Measurements from ENCODE around the gene PHAF1. TPM values are rescaled to one million over a fixed set of nuclear protein-coding genes. Genes with fewer than 3 reads are reported as not detected.

PHAF1 gene
- total and polyA plus RNA-seq, 2 of the 13 experiments (the other 11 are each of a cell fraction or from before 2014, with no cell fraction given) = 48.3 to 174 TPM

DNA sequence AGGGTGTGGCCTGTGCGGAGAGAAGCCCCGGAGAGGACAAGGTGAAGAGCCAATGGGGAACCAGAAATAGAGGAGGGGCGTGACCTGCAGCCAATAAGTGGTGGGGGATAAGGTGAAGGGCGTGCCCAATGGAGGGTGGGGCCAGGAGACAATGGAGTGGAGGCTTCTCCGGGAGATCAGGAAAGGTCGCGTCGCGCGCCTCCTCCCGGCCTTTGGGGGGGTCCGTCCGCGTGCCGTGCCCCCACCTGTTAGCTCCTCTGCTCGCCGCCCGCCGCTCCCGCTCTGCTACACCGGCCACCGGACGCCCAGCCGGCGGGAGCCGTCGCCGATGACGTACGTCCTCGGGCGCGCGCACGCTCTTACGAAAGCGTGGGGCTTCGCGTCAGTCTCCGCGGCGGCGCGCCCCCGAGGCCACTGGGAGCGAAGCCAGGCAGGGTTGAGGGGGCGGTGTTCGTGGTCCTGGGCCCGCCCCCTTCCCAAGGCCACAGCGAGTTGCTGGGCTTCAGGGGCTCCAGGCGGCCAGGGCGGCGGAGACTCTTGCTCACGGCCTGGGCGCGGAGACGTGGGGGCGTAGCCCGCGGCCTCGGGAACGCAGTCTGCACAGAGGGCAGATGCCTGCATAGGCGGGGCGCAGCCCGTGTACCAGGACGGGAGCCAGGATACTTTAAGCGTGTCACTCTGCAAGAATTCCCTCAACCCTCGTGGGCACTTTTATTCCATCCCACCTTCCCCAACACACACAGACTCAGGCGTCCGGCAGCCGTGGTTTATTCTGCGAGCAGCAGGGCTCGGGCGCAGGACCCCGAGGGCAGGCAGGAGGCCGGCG, 74.1 kb downstream of the PHAF1 start, which contains the start of gene MATCAP1 (continued):
- TF ChIP-seq TBX3 (IDR thresholded peaks at IDR 0.05; ENCODE audit: borderline replicate concordance) (no peak), POLR2AphosphoS5 (IDR thresholded peaks at IDR 0.05; ENCODE audit: low read depth, low read length) (peak; percentile 34; the same call in 1 of the 2 replicates), ELF1 (CRISPR knock-in tag; IDR thresholded peaks at IDR 0.05) (peak; percentile 29), SMAD1 (CRISPR knock-in tag; IDR thresholded peaks at IDR 0.05; ENCODE audit: borderline replicate concordance, low read depth) (peak; percentile 19; the same call in 1 of the 2 replicates), ZFYVE20 (CRISPR knock-in tag; IDR thresholded peaks at IDR 0.05; ENCODE audit: borderline replicate concordance, low read depth) (no peak), ZFAT (CRISPR knock-in tag; conservative IDR thresholded peaks at IDR 0.05) (no peak), ZMAT3 (CRISPR knock-in tag; conservative IDR thresholded peaks at IDR 0.05) (no peak; the same call in 1 of the 2 replicates), REXO4 (CRISPR knock-in tag; IDR thresholded peaks at IDR 0.05; ENCODE audit: borderline replicate concordance) (peak; percentile 32; the same call in 1 of the 2 replicates), EZH2 (conservative IDR thresholded peaks at IDR 0.05; ENCODE audit: low read depth, low read length) (no peak), POLR2G (IDR thresholded peaks at IDR 0.05; ENCODE audit: low read depth, low read length) (peak; percentile 79), ZNF460 (CRISPR knock-in tag; IDR thresholded peaks at IDR 0.05; ENCODE audit: borderline replicate concordance) (no peak; the same call in 1 of the 2 replicates), HOXA3 (CRISPR knock-in tag; IDR thresholded peaks at IDR 0.05) (peak; percentile 99), ZNF563 (CRISPR knock-in tag; IDR thresholded peaks at IDR 0.05) (peak; percentile 62; the same call in 1 of the 2 replicates), ZNF605 (CRISPR knock-in tag; IDR thresholded peaks at IDR 0.05) (peak; percentile 88), TRIM24 (CRISPR knock-in tag; IDR thresholded peaks at IDR 0.05) (no peak), SKI (IDR thresholded peaks at IDR 0.05; ENCODE audit: partially characterized antibody) (peak; percentile 46), BCL6 (CRISPR knock-in tag; IDR thresholded peaks at IDR 0.05) (peak; percentile 63), ZNF333 (CRISPR knock-in tag; IDR thresholded peaks at IDR 0.05; ENCODE audit: borderline replicate concordance) (no peak; the same call in 1 of the 2 replicates), ZNF207 (IDR thresholded peaks at IDR 0.05; ENCODE audit: borderline replicate concordance) (no peak), PHB2 (IDR thresholded peaks at IDR 0.05; ENCODE audit: partially characterized antibody) (no peak), SP4 (CRISPR knock-in tag; IDR thresholded peaks at IDR 0.05) (peak; percentile 99)
- TF ChIP-seq, protein P1, sequence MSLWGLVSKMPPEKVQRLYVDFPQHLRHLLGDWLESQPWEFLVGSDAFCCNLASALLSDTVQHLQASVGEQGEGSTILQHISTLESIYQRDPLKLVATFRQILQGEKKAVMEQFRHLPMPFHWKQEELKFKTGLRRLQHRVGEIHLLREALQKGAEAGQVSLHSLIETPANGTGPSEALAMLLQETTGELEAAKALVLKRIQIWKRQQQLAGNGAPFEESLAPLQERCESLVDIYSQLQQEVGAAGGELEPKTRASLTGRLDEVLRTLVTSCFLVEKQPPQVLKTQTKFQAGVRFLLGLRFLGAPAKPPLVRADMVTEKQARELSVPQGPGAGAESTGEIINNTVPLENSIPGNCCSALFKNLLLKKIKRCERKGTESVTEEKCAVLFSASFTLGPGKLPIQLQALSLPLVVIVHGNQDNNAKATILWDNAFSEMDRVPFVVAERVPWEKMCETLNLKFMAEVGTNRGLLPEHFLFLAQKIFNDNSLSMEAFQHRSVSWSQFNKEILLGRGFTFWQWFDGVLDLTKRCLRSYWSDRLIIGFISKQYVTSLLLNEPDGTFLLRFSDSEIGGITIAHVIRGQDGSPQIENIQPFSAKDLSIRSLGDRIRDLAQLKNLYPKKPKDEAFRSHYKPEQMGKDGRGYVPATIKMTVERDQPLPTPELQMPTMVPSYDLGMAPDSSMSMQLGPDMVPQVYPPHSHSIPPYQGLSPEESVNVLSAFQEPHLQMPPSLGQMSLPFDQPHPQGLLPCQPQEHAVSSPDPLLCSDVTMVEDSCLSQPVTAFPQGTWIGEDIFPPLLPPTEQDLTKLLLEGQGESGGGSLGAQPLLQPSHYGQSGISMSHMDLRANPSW (CRISPR knock-in tag; IDR thresholded peaks at IDR 0.05; ENCODE audit: borderline replicate concordance) = peak; percentile 87; the same call in 1 of the 2 replicates
- TF ChIP-seq, protein P2, sequence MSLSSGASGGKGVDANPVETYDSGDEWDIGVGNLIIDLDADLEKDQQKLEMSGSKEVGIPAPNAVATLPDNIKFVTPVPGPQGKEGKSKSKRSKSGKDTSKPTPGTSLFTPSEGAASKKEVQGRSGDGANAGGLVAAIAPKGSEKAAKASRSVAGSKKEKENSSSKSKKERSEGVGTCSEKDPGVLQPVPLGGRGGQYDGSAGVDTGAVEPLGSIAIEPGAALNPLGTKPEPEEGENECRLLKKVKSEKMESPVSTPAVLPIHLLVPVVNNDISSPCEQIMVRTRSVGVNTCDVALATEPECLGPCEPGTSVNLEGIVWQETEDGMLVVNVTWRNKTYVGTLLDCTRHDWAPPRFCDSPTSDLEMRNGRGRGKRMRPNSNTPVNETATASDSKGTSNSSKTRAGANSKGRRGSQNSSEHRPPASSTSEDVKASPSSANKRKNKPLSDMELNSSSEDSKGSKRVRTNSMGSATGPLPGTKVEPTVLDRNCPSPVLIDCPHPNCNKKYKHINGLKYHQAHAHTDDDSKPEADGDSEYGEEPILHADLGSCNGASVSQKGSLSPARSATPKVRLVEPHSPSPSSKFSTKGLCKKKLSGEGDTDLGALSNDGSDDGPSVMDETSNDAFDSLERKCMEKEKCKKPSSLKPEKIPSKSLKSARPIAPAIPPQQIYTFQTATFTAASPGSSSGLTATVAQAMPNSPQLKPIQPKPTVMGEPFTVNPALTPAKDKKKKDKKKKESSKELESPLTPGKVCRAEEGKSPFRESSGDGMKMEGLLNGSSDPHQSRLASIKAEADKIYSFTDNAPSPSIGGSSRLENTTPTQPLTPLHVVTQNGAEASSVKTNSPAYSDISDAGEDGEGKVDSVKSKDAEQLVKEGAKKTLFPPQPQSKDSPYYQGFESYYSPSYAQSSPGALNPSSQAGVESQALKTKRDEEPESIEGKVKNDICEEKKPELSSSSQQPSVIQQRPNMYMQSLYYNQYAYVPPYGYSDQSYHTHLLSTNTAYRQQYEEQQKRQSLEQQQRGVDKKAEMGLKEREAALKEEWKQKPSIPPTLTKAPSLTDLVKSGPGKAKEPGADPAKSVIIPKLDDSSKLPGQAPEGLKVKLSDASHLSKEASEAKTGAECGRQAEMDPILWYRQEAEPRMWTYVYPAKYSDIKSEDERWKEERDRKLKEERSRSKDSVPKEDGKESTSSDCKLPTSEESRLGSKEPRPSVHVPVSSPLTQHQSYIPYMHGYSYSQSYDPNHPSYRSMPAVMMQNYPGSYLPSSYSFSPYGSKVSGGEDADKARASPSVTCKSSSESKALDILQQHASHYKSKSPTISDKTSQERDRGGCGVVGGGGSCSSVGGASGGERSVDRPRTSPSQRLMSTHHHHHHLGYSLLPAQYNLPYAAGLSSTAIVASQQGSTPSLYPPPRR (CRISPR knock-in tag; IDR thresholded peaks at IDR 0.05; ENCODE audit: borderline replicate concordance) = peak; percentile 70

Measured in HepG2 (cell line).